K562 (cell line): Measurements from ENCODE around the gene NOTCH1.

Experiments
- CBX5 ChIP-seq: IDR thresholded peaks from 2 replicates; pipeline ENCODE4 v1.6.1; 2014; ENCODE audit warnings: low read depth, borderline replicate concordance
- COPS2 ChIP-seq: fragments of 450-650 bp; conservative IDR thresholded peaks from 2 replicates; pipeline ENCODE4 v1.6.1; 2016; ENCODE audit warnings: mild to moderate bottlenecking, moderate library complexity
- CTCF ChIP-seq, 3 experiments: IDR thresholded peaks in 2 of 3; conservative IDR thresholded peaks in 1 of 3; 2 replicates each; pipeline ENCODE4 v1.5.1; 2011 to 2012; ENCODE audit warnings: low read length in 3 of 3, mild to moderate bottlenecking in 3 of 3, control low read depth in 2 of 3, improper control_type of control experiment in 1 of 3, inconsistent platforms in 1 of 3, low read depth in 1 of 3, mixed read lengths in 1 of 3, moderate library complexity in 1 of 3; ENCODE audit not compliant: insufficient read depth in 2 of 3
- E2F3 ChIP-seq: fragments of 250-450 bp; sonication (Bioruptor Pico); IDR thresholded peaks from 2 replicates; pipeline ENCODE4 v1.4.0; 2020; ENCODE audit warnings: mild to moderate bottlenecking
- FOSL1 ChIP-seq: fragments of 200-800 bp; sonication (Bioruptor generic); conservative IDR thresholded peaks from 2 replicates; pipeline ENCODE4 v1.6.1; 2016; ENCODE audit warnings: missing genetic modification characterization, missing compliant biosample characterization
- MCM3 ChIP-seq: fragments of 450-650 bp; IDR thresholded peaks from 2 replicates; pipeline ENCODE4 v1.6.1; 2016
- NBN ChIP-seq: fragments of 450-650 bp; IDR thresholded peaks from 2 replicates; pipeline ENCODE4 v1.6.1; 2016; ENCODE audit warnings: low read depth, mild to moderate bottlenecking
- POLR2A ChIP-seq: fragments of 450-650 bp; conservative IDR thresholded peaks from 2 replicates; pipeline ENCODE4 v1.6.1; 2016
- RAD21 ChIP-seq, 2 experiments: fragments of 250-450 bp in 1 of 2; fragments of 450-650 bp in 1 of 2; sonication (Bioruptor Pico) in 1 of 2; formaldehyde crosslinking in 1 of 2; IDR thresholded peaks in 1 of 2; conservative IDR thresholded peaks in 1 of 2; 2 replicates each; pipeline versions ENCODE4 v1.4.0 to v1.8.0; 2020 to 2022; ENCODE audit warnings: mild to moderate bottlenecking in 2 of 2, moderate library complexity in 1 of 2
- SMAD3 ChIP-seq: fragments of 450-650 bp; formaldehyde crosslinking; conservative IDR thresholded peaks from 2 replicates; pipeline ENCODE4 v1.4.0; 2020; ENCODE audit warnings: mild to moderate bottlenecking
- TEAD4 ChIP-seq, 2 experiments: sonication (generic) in 1 of 2; formaldehyde crosslinking in 1 of 2; IDR thresholded peaks; 2 replicates each; pipeline versions ENCODE4 v1.6.1 to v1.8.0; 2012 to 2022; ENCODE audit warnings: borderline replicate concordance in 1 of 2, inconsistent platforms in 1 of 2, low read length in 1 of 2, mild to moderate bottlenecking in 1 of 2, missing genetic modification reagents in 1 of 2
- ZBTB11 ChIP-seq, 3 experiments: fragments of 200-800 bp in 1 of 3; fragments of 250-450 bp in 1 of 3; fragments of 450-650 bp in 1 of 3; sonication (Bioruptor Pico) in 1 of 3; sonication (Bioruptor generic) in 1 of 3; formaldehyde crosslinking in 1 of 3; IDR thresholded peaks; 2 replicates each; pipeline versions ENCODE4 v1.6.1 to v1.8.0; 2016 to 2022; ENCODE audit warnings: mild to moderate bottlenecking in 2 of 3, missing genetic modification characterization in 2 of 3, missing compliant biosample characterization in 1 of 3, moderate library complexity in 1 of 3
- ZBTB26 ChIP-seq: fragments of 450-650 bp; formaldehyde crosslinking; IDR thresholded peaks from 2 replicates; pipeline ENCODE4 v1.4.0; 2022; ENCODE audit warnings: missing genetic modification characterization

GRCh38 chr9:136453326-136453725 is 92.5 kb downstream of the NOTCH1 start:
- TF ChIP-seq TEAD4 (IDR thresholded peaks at IDR 0.05; ENCODE audit: low read length) (no peak), TEAD4 (CRISPR knock-in tag; IDR thresholded peaks at IDR 0.05; ENCODE audit: borderline replicate concordance) (no peak), RAD21 (CRISPR knock-in tag; conservative IDR thresholded peaks at IDR 0.05 in 1 of 2, IDR thresholded peaks at IDR 0.05 in 1 of 2) (no peak), NBN (no peak), E2F3 (CRISPR knock-in tag) (no peak), POLR2A (no peak), ZBTB26 (CRISPR knock-in tag) (no peak), COPS2 (no peak), CBX5 (no peak), FOSL1 (no peak), CTCF (IDR thresholded peaks at IDR 0.05 in 2 of 3, conservative IDR thresholded peaks at IDR 0.05 in 1 of 3; ENCODE audit: insufficient read depth in 2 of 3, low read depth in 1 of 3, low read length in 3 of 3) (no peak), MCM3 (no peak), SMAD3 (no peak), ZBTB11 (CRISPR knock-in tag; IDR thresholded peaks at IDR 0.05) (no peak)
